NCI-H146 (cell line): ENCODE data around the gene ENTPD8.

Source experiments
- DNase-seq: peaks from one replicate; lab custom pipeline; 2025; lab: John Stamatoyannopoulos, UW

ENTPD8 gene

DNA sequence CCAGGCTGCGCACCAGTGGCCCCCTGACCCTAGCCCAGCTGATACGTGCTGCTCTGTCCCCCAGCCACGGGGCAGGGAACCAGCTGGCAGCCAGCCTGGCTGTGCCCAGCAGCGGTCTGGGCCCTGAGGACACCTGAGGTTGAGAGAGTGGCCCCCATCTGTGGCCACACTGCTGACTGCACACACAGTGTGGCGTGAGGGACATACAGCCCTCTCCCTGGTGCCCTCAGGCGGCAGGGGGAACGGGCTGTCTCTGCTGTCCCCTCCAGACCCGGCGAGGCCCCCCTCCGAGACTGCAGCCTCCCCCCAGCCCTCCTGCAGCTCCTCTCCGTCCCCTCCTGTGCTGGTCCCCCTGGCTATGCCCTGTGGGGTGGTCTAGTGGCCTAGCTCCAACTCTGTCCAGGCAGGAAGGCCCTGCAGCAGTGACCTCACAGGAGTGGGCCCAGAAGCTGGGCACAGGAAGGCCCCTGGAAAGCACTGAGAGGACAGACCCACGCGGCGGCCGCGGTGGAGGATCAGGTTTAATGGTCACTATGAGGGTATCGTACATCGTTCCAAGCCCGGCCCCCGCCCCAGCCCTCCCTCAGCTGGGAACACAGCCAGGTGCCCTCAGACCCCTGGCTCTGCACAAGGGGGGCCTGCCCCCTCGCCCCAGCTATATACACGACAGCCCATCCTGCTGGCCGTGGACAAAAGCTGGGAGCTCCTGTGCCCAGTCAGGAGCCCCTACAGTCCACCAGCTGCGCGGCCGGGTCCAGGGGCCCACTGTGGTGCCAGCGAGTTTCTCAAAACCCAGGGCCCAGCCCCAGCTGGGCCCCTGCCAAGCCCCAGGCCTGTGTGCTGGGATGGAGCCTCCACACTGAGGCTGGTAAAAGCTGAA, 6.8 kb upstream of the ENTPD8 start:
- DNase-seq, result no peak

DNA sequence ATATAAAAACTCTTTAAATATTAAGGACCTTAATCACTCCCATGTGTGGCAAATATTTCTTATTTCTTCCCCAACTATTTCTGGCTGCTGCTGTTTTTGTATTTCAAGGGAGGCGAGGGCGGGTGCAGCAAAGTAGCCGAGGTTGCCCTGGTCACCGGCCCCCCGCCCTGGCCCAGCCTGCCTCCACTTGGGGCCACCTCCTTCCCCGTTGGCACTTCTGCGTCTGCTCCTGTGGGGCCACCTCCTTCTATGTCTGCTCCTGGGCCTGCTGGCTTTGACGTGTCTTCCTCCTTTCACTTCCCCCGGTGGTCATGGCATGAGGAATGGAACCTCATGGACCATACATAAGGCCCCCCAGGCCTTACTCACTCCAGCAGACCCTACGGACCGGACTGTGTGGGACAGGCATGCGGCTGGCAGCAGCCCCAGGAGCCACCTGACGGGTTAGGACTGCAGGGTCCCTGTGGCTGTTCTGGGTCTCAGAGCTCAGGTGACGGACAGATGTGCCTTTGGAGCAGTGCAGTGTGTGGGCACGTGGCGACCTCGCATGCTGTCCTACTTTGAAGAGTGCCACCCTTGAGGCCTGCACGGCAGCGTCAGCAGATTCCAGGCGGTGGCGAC, 5.8 kb upstream of the ENTPD8 start:
- no peak for DNase-seq

GRCh38 chr9:137445930-137446431, 4.8 kb upstream of the ENTPD8 start:
- DNase-seq, result peak; percentile 44

DNA sequence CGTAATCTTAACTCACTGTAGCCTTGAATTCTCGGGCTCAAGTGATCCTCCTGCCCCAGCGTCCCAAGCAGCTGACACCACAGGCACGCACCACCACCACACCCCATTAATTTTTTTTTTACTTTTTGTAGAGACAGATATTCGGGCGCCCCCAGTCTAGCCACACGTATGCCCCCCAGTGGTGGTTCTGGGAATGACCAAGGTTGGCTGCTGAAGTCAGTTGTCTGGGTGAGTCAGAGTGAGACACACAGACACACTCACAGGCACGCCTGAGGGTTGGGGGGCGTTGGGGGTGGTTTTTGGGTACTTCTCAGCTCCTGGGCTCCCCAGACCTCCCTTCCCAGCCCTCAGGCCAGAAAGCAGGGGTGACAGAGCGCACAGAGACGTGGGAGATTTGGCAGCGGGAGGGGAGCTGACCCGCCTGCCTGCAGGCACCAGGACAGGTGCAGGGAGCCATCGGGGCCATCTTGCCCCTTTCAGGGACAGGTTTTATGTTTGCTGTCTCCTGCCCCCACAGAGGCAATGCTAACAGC, 4.2 kb upstream of the ENTPD8 start:
- DNase-seq, result peak; percentile 68

DNA sequence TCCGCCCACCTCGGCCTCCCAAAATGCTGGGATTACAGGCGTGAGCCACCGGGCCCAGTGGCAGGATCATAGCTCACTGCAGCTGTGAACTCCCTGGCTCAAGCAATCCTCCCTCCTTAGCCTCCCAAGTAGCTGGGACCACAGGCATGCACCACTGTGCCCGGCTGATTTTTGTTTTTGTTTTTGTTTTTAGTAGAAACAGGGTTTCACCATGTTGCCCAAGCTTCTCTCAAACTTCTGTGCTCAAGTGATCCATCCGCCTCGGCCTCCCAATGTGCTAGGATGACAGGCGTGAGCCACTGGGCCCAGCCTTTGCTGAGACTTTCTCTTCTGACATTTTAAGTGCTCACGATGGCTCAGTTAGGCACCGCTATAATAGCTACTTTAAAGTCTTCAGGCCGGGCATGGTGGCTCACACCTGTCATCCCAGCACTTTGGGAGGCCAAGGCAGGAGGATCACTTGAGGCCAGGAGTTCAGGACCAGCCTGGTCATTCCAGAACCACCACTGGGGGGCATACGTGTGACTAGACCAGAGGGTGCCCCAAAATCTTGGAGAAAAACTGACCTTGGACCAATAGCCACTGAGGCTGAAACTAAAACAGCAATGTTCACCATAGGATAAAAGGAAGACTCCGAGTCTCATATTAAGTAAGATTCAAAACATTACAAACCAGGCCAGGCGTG, 3.1 kb upstream of the ENTPD8 start:
- no peak for DNase-seq

DNA sequence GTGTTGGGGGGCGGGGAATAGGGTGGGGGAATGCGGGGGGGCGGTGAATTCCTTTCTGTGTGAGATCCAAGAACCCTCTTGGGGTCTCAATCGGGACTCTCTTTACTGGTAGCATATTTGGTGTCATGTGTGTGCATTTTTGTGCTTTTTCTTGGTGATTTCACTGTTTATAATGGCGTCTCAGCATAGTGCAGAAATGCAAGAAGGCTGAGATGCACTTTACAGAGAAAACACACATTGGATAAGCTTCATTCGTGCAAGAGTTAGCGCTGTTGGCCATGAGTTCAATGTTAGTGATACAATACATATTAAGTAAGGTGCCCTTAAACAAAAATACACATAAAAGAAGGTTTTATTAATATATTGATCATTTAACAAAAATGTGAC, 771 bp upstream of the ENTPD8 start:
- DNase-seq, result no peak

- DNase-seq, result no peak
Measured at GRCh38 chr9:137439158-137439714, 1.9 kb downstream of the ENTPD8 start.

- DNase-seq, result no peak
Measured at GRCh38 chr9:137438591-137439157, 2.5 kb downstream of the ENTPD8 start.

DNA sequence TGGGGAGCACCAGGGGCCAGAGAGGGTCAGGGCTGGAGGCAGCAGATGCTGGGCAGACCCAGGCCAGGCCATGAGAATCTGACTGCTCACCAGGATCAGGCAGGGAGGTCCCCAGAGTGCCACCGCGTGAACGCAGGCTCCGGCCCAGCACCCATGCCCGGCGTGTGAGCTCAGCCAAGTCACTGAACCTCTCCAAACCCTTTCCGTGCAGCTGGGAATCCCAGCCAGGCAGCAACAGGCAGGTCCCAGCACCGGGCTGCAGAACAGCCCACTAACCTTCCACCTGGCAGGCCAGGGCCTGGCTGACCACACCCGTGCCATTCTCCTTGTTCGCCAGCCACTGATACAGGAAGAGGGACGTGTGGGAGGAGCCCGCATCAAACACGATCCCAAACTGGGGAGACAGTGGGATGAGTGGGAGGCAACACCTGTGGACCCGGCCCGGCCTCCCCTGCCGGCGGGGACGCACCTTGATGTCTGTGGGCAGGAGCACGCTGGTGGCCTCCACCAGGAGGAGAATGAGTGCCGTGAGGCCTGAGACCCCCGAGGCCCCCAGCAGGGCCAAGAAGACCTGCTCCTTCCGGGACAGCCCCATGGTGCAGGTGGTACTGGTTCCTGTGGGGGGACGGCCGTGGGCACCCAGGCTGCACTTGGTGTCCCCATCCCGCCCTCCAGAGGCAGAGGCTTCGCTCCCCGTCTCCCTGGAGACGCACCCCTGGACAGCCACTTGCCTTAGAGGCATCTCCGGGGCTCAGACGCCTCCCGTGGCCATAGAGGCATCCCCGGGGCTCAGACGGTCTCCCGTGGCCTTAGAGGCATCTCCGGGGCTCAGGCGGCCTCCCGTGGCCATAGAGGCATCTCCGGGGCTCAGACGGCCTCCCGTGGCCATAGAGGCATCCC, 3.2 kb downstream of the ENTPD8 start:
- no peak for DNase-seq

GRCh38 chr9:137436761-137437600, 4.2 kb downstream of the ENTPD8 start:
- DNase-seq, result no peak

- no peak for DNase-seq
Measured at GRCh38 chr9:137435980-137436760, 5.0 kb downstream of the ENTPD8 start.

GRCh38 chr9:137435381-137435891, 5.7 kb downstream of the ENTPD8 start:
- DNase-seq, result no peak

DNA sequence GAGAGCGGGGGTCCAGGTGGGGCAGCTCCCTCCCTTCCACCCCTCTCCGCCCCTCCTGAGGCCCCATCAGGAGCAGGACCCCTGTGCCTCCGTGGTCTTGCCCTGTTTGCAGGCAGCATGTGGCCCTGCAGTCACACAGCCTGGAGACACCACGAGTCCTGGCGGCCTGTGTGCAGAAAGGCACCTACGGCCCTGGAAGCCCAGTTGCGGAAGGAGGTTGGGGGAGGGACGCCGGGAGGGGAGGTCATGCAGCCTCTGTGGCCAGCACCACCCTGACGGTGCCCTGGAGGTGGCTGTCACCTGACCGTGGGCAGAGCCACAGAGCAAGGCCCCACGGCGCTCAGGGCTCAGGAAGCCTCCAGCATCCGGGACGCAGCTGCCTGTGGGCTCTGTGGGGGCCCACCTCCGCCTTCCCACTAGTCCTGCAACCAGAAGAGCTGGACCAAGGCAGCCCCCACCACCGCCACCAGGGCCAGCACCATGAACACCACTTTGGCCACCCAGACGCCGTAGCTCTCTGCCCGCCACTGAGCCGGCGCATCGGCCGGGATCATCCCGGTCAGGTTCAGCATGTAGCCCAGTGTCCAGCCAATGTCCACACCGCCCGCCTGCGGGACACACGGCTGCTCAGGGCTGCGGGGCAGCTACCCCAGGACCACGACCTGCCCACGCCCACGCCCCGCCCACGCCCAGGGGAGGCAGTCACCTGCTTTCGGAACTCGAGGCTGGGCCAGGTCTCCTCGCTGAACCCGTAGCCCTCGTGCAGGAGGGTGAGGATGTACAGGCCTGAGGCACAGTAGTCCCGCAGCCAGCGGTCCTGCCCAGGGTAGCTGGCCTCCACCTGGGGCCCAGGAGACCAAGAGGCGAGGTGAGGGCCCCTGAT, 6.4 kb downstream of the ENTPD8 start:
- no peak for DNase-seq

DNA sequence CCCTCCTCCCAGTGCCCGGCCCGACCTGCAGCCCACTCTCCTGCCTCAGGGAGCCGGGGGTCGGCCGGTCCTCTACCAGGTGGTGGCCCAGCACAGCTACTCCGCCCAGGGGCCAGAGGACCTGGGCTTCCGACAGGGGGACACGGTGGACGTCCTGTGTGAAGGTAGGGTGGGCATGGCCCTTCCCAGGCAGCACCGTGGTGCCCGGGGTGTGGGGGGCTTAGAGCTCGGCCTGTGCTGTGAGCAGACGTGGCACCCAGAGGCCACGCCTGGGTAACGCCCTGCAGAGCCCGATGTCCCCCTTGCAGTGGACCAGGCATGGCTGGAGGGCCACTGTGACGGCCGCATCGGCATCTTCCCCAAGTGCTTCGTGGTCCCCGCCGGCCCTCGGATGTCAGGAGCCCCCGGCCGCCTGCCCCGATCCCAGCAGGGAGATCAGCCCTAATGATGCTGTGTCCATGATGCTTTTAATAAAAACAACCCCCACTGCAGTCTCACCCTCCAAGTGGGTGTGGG, 7.2 kb downstream of the ENTPD8 start:
- DNase-seq, result no peak

DNA sequence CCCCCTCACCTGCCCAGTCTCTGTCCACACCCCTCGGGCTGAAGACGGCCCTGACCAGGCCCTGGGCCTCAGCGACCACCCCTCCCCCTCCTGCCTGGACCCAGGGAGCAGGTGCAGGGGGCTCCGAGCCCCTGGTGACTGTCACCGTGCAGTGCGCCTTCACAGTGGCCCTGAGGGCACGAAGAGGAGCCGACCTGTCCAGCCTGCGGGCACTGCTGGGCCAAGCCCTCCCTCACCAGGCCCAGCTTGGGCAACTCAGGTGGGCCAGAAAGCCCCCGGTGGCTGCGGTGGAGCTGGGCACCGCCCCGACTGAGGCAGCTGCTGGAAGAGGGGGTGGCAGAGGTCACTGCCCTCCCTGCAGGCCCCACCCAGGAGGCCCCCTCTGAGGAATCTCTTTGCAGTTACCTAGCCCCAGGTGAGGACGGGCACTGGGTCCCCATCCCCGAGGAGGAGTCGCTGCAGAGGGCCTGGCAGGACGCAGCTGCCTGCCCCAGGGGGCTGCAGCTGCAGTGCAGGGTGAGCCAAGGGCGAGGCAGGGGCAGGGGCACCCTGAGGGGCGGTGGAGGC, 7.7 kb downstream of the ENTPD8 start:
- peak; percentile 15 for DNase-seq

GRCh38 chr9:137432687-137433348, 8.3 kb downstream of the ENTPD8 start:
- no peak for DNase-seq
